ENCODE results near the gene SPAG8.

- no peak for TF ChIP-seq CTCF (IDR thresholded peaks at IDR 0.05)
- no peak for TF ChIP-seq POLR2AphosphoS5 (IDR thresholded peaks at IDR 0.05)
- no peak for TF ChIP-seq EP300 (IDR thresholded peaks at IDR 0.05)
Measured at GRCh38 chr9:35790025-35790384, 22.1 kb downstream of the SPAG8 start.
